Upper lobe of left lung (tissue), 6 donors: Measurements from ENCODE around the gene TMCO4. TPM values are rescaled to one million over a fixed set of nuclear protein-coding genes. Genes with fewer than 3 reads are reported as not detected.

Source experiments
- ATAC-seq, 2 donors: fragments of 200-7000 bp; cut with Tn5 transposase; one replicate each; pipeline ENCODE4 v1.9.1; 2022; ENCODE audit warnings: mild to moderate bottlenecking in 2 of 2, moderate library complexity in 2 of 2; ENCODE audit not compliant: low FRiP score in 2 of 2
- DNase-seq, 2 donors: peaks; one replicate each; pipeline ENCODE4 v3.0.0-alpha.2; 2019 to 2020
- H3K27ac ChIP-seq, 4 donors: fragments of 200-600 bp; sonication (generic); one replicate each; pipeline ENCODE4 v1.5.1; 2016 to 2019
- H3K27me3 ChIP-seq, 4 donors: fragments of 200-600 bp; sonication (generic); one replicate each; pipeline ENCODE4 v1.5.1; 2017 to 2019
- H3K36me3 ChIP-seq, 4 donors: fragments of 200-600 bp; sonication (generic); one replicate each; pipeline ENCODE4 v1.5.1; 2016 to 2019
- H3K4me1 ChIP-seq, 4 donors: fragments of 200-600 bp; sonication (generic); one replicate each; pipeline ENCODE4 v1.5.1; 2018 to 2019
- H3K4me3 ChIP-seq, 4 donors: fragments of 200-600 bp; sonication (generic); one replicate each; pipeline ENCODE4 v1.5.1; 2017 to 2019; ENCODE audit warnings: mild to moderate bottlenecking in 2 of 4, moderate library complexity in 1 of 4
- H3K9me3 ChIP-seq, 4 donors: fragments of 200-600 bp; sonication (generic); one replicate each; pipeline ENCODE4 v1.5.1; 2018 to 2019
- EP300 ChIP-seq, 4 donors: sonication (generic); formaldehyde crosslinking; IDR thresholded peaks; one replicate each; pipeline ENCODE4 v1.5.1; 2017; ENCODE audit warnings: antibody characterized with exemption in 4 of 4, control low read depth in 2 of 4
- POLR2A ChIP-seq, 4 donors: fragments of 450-650 bp; IDR thresholded peaks; one replicate each; pipeline ENCODE4 v1.5.1; 2016 to 2017; ENCODE audit warnings: antibody characterized with exemption in 4 of 4, mild to moderate bottlenecking in 2 of 4
- POLR2AphosphoS5 ChIP-seq, 2 donors: sonication (generic); formaldehyde crosslinking; IDR thresholded peaks; one replicate each; pipeline ENCODE4 v1.5.1; 2017; ENCODE audit warnings: antibody characterized with exemption in 2 of 2
- WGBS, 2 donors: methylation state at CpG; one replicate each; pipeline ENCODE4 v1.1.5; 2017 to 2018; 5-methylcytosine and 5-hydroxymethylcytosine counted together
- total RNA-seq, 6 donors: library from RNA; depleted of rRNA in 4 of 6; stranded (reverse); fragments of >200 nt in 4 of 6; gene quantifications; one replicate each; pipeline versions ENCODE4 v1.1.0 to v1.2.1, GENCODE V29; 2016 to 2021
- TF ChIP-seq, protein P1 (sequence below), 6 experiments: fragments of 450-650 bp in 4 of 6; fragments of 200-600 bp in 2 of 6; sonication (generic) in 2 of 6; IDR thresholded peaks; one replicate each; pipeline ENCODE4 v1.5.1; 2016 to 2019; ENCODE audit warnings: antibody characterized with exemption in 6 of 6
- donor health status: DM: no; HTN: no; CAD: no; lungs with moderate emphysema.
- donor health status: DM: no; HTN: yes; CAD: no; lungs with severe emphysema.

The TMCO4 gene
- total RNA-seq, 6 donors from 2014 or later: 19.1 to 46.1 (median 24.9) TPM

- H3K36me3 ChIP-seq: no peaks in the 10 kb centered on the region
Measured at GRCh38 chr1:19828546-19828945, 28.8 kb upstream of the TMCO4 start.

GRCh38 chr1:19825298-19825697 is 25.6 kb upstream of the TMCO4 start:
- no peak overlapping the region for H3K4me3 ChIP-seq

More at GRCh38 chr1:19828546-19828945, 28.8 kb upstream of the TMCO4 start:
- TF ChIP-seq EP300 (IDR thresholded peaks at IDR 0.05) (no peak), POLR2AphosphoS5 (IDR thresholded peaks at IDR 0.05) (no peak), POLR2A (IDR thresholded peaks at IDR 0.05) (no peak)
- TF ChIP-seq, protein P1, sequence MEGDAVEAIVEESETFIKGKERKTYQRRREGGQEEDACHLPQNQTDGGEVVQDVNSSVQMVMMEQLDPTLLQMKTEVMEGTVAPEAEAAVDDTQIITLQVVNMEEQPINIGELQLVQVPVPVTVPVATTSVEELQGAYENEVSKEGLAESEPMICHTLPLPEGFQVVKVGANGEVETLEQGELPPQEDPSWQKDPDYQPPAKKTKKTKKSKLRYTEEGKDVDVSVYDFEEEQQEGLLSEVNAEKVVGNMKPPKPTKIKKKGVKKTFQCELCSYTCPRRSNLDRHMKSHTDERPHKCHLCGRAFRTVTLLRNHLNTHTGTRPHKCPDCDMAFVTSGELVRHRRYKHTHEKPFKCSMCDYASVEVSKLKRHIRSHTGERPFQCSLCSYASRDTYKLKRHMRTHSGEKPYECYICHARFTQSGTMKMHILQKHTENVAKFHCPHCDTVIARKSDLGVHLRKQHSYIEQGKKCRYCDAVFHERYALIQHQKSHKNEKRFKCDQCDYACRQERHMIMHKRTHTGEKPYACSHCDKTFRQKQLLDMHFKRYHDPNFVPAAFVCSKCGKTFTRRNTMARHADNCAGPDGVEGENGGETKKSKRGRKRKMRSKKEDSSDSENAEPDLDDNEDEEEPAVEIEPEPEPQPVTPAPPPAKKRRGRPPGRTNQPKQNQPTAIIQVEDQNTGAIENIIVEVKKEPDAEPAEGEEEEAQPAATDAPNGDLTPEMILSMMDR (IDR thresholded peaks at IDR 0.05): no peak
- WGBS, 2 donors: 79 to 83% methylated on average over 3 of the region's 3 CpGs
- Histone ChIP-seq H3K4me1 (no peaks in the 10 kb centered on the region), H3K4me3 (no peak overlapping the region), H3K9me3 (no peaks in the 10 kb centered on the region), H3K27me3 (no peaks in the 10 kb centered on the region), H3K27ac (no peak overlapping the region)
- DNase-seq (no peak), ATAC-seq (no peak)

DNA sequence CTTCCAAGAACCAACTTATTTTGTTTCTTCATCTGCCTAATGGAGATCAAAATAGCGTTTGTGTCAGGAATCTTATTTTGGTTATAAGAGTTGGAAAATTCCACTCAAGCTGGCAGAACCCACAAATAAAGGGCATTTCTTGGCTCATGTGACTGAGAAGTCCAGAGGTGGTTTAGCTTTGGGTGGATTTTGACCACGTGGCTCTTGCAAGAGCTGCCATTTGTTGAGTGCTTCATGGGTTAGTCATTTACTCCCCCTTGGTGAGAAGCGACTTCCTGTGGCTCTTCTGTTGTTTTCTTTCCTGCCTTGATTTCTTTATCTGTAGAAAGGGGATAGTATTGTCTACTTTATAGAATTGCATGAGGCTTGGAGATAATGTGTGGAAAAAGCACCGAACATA is 24.8 kb upstream of the TMCO4 start:
- 67 to 69% methylated on average over 4 of the region's 4 CpGs for WGBS, 2 donors
- TF ChIP-seq POLR2A (IDR thresholded peaks at IDR 0.05) (no peak), POLR2AphosphoS5 (IDR thresholded peaks at IDR 0.05) (no peak), EP300 (IDR thresholded peaks at IDR 0.05) (no peak)
- TF ChIP-seq, protein P1 (IDR thresholded peaks at IDR 0.05): no peak

More at GRCh38 chr1:19825298-19825697, 25.6 kb upstream of the TMCO4 start:
- Histone ChIP-seq H3K4me1 (no peaks in the 10 kb centered on the region), H3K36me3 (no peaks in the 10 kb centered on the region), H3K27ac (no peak overlapping the region), H3K27me3 (no peaks in the 10 kb centered on the region), H3K9me3 (no peaks in the 10 kb centered on the region)
- DNase-seq: no peak
- ATAC-seq: no peak
- TF ChIP-seq POLR2A (IDR thresholded peaks at IDR 0.05) (no peak), POLR2AphosphoS5 (IDR thresholded peaks at IDR 0.05) (no peak), EP300 (IDR thresholded peaks at IDR 0.05) (no peak)
- TF ChIP-seq, protein P1 (IDR thresholded peaks at IDR 0.05): no peak
- WGBS, 2 donors: 37 to 40% methylated on average over 6 of the region's 6 CpGs

DNA sequence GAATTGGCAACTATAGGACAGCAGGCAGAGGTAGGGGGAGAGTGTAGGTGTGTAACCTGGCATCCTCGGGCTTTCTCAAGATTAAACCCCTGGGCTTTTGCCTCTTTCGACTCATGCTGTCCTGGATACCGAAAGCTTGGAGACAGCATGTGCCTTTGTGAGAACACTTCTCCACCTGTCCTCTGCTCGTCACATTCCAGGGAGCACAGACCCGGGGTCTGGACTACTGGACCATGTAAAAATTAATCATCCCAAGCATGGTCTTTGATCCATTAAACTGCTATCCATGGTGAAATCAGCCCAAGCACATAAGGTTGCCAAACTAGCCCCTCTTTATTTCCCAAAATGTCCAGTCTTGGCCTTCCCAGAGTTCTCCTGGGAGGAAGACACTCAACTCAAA is 24.3 kb upstream of the TMCO4 start:
- no peaks in the 10 kb centered on the region for H3K36me3 ChIP-seq
- H3K4me3 ChIP-seq: no peak overlapping the region
- no peaks in the 10 kb centered on the region for H3K27me3 ChIP-seq
- H3K27ac ChIP-seq: no peak overlapping the region
- ATAC-seq (no peak), DNase-seq (no peak)
- 69 to 86% methylated on average over 5 of the region's 5 CpGs for WGBS, 2 donors
- TF ChIP-seq, protein P1 (IDR thresholded peaks at IDR 0.05): no peak
- TF ChIP-seq EP300 (IDR thresholded peaks at IDR 0.05) (no peak), POLR2A (IDR thresholded peaks at IDR 0.05) (no peak), POLR2AphosphoS5 (IDR thresholded peaks at IDR 0.05) (no peak)
- no peaks in the 10 kb centered on the region for H3K9me3 ChIP-seq
- H3K4me1 ChIP-seq: no peaks in the 10 kb centered on the region

More for the DNA sequence above, 24.8 kb upstream of the TMCO4 start:
- Histone ChIP-seq H3K27me3 (no peaks in the 10 kb centered on the region), H3K4me1 (no peaks in the 10 kb centered on the region), H3K4me3 (no peak overlapping the region), H3K36me3 (no peaks in the 10 kb centered on the region), H3K9me3 (no peaks in the 10 kb centered on the region), H3K27ac (no peak overlapping the region)
- ATAC-seq (no peak), DNase-seq (no peak)

GRCh38 chr1:19819701-19820100 is 20.0 kb upstream of the TMCO4 start:
- Histone ChIP-seq H3K4me3 (no peak overlapping the region), H3K27ac (no peak overlapping the region), H3K4me1 (peaks cover 0 to 9% (median 3%) of the 10 kb centered on the region in 4 donors), H3K9me3 (no peaks in the 10 kb centered on the region), H3K27me3 (no peaks in the 10 kb centered on the region), H3K36me3 (no peaks in the 10 kb centered on the region)
- ATAC-seq (no peak), DNase-seq (no peak)
- 75% methylated on average over 5 of the region's 5 CpGs for WGBS, 2 donors
- TF ChIP-seq EP300 (IDR thresholded peaks at IDR 0.05) (no peak), POLR2A (IDR thresholded peaks at IDR 0.05) (no peak), POLR2AphosphoS5 (IDR thresholded peaks at IDR 0.05) (no peak)
- TF ChIP-seq, protein P1 (IDR thresholded peaks at IDR 0.05): no peak
